Caco-2 (cell line): ENCODE measurements around the gene FCGBP. TPM values are rescaled to one million over a fixed set of nuclear protein-coding genes. Genes with fewer than 3 reads are reported as not detected.
"Not testable (repeated sequence)": the region's sequence is repeated elsewhere in the genome, so short reads cannot be mapped to it uniquely, and the experiment has no call there.

Experiments used
- BruUV-seq: library from RNA; stranded (reverse); fragments of 400-500 nt; replicated peaks from 2 replicates; lab custom pipeline; 2021; lab: Mats Ljungman, UMichigan
- CTCF ChIA-PET: fragments of 300-600 bp; sonication (Branson Sonifier 250); formaldehyde crosslinking; loops from one replicate; lab custom pipeline; 2022; ENCODE audit warnings: antibody characterized with exemption; lab: Charles Lee
- POLR2A ChIA-PET: fragments of 300-600 bp; sonication (Branson Sonifier 250); formaldehyde crosslinking; loops from one replicate; lab custom pipeline; 2022; ENCODE audit warnings: antibody characterized with exemption; lab: Charles Lee
- DNase-seq, 2 experiments: peaks; one replicate each; pipeline versions ENCODE4 v3.0.0 to v3.0.0-alpha.2; 2020 to 2022
- H3K27me3 ChIP-seq: replicated peaks from 2 replicates; pipeline ENCODE4 v1.6.0; 2011; ENCODE audit warnings: low read length; ENCODE audit not compliant: control insufficient read depth, insufficient read depth
- H3K36me3 ChIP-seq: 2 replicates; pipeline ENCODE4 v1.5.1; 2011; ENCODE audit warnings: low read length; ENCODE audit not compliant: control insufficient read depth, insufficient read depth
- H3K4me1 ChIP-seq: fragments of 250-450 bp; sonication (Bioruptor Pico); 2 replicates; pipeline ENCODE4 v1.5.1; 2020; ENCODE audit warnings: mild to moderate bottlenecking
- H3K4me3 ChIP-seq: 2 replicates; pipeline ENCODE4 v1.5.1; 2011; ENCODE audit warnings: low read depth, mild to moderate bottlenecking, control low read depth, low read length
- H3K9me3 ChIP-seq: fragments of 250-450 bp; sonication (Bioruptor Pico); 2 replicates; pipeline ENCODE4 v1.5.1; 2020; ENCODE audit warnings: mild to moderate bottlenecking, moderate library complexity
- H3K27ac Mint-ChIP-seq: one replicate; pipeline ENCODE4 v1.8.0; 2022; ENCODE audit warnings: mixed read lengths; ENCODE audit not compliant: unreplicated experiment
- H3K27me3 Mint-ChIP-seq: one replicate; pipeline ENCODE4 v1.8.0; 2022; ENCODE audit warnings: mixed read lengths; ENCODE audit not compliant: insufficient read depth, unreplicated experiment
- H3K36me3 Mint-ChIP-seq: one replicate; pipeline ENCODE4 v1.8.0; 2022; ENCODE audit warnings: mild to moderate bottlenecking, mixed read lengths; ENCODE audit not compliant: insufficient read depth, unreplicated experiment
- H3K4me1 Mint-ChIP-seq: one replicate; pipeline ENCODE4 v1.8.0; 2022; ENCODE audit warnings: low read depth, mixed read lengths; ENCODE audit not compliant: unreplicated experiment
- H3K4me3 Mint-ChIP-seq: one replicate; pipeline ENCODE4 v1.8.0; 2022; ENCODE audit warnings: mild to moderate bottlenecking, moderate library complexity, mixed read lengths; ENCODE audit not compliant: unreplicated experiment
- H3K9me3 Mint-ChIP-seq: one replicate; pipeline ENCODE4 v1.8.0; 2022; ENCODE audit warnings: mixed read lengths; ENCODE audit not compliant: unreplicated experiment
- CTCF ChIP-seq, 2 experiments: fragments of 200-600 bp in 1 of 2; IDR thresholded peaks; 1 replicate in 1 of 2; 2 replicates in 1 of 2; pipeline versions ENCODE4 v1.5.1 to v1.8.0; 2011 to 2022; ENCODE audit warnings: antibody characterized with exemption in 1 of 2, control low read depth in 1 of 2, inconsistent platforms in 1 of 2, low read depth in 1 of 2, low read length in 1 of 2, mild to moderate bottlenecking in 1 of 2, moderate library complexity in 1 of 2; ENCODE audit not compliant: insufficient read depth in 1 of 2, severe bottlenecking in 1 of 2, unreplicated experiment in 1 of 2
- intact Hi-C: fragments of 100-400 bp; cut with micrococcal nuclease; formaldehyde crosslinking; loops from one replicate; pipeline ENCODE4 v1.10.0; 2022; ENCODE audit not compliant: unreplicated experiment
- total RNA-seq: library from RNA; stranded (reverse); gene quantifications from 2 replicates; pipeline ENCODE4 v1.2.3, GENCODE V29; 2022

Gene FCGBP
- total RNA-seq, 1 experiment from 2014 or later, result 0.16 TPM

- H3K4me3 ChIP-seq, BruUV-seq, H3K4me3 Mint-ChIP-seq, H3K27ac Mint-ChIP-seq, H3K4me1 Mint-ChIP-seq, intact Hi-C loops, H3K27me3 Mint-ChIP-seq, H3K4me1 ChIP-seq, POLR2A ChIA-PET, CTCF ChIA-PET, DNase-seq, H3K36me3 ChIP-seq, H3K9me3 Mint-ChIP-seq, H3K36me3 Mint-ChIP-seq, H3K9me3 ChIP-seq, H3K27me3 ChIP-seq: not testable (repeated sequence)
These were observed 32.1 kb downstream of the FCGBP start for GRCh38 chr19:39902326-39902725.

GRCh38 chr19:39901681-39902080 lies 32.8 kb downstream of the FCGBP start:
- H3K36me3 ChIP-seq, H3K36me3 Mint-ChIP-seq, H3K27ac Mint-ChIP-seq, H3K4me1 ChIP-seq, BruUV-seq, H3K27me3 ChIP-seq, H3K9me3 ChIP-seq, H3K4me3 Mint-ChIP-seq, H3K4me3 ChIP-seq, intact Hi-C loops, H3K4me1 Mint-ChIP-seq, CTCF ChIA-PET, H3K9me3 Mint-ChIP-seq, DNase-seq, H3K27me3 Mint-ChIP-seq, POLR2A ChIA-PET: not testable (repeated sequence)

- H3K27ac Mint-ChIP-seq, H3K36me3 ChIP-seq, H3K9me3 ChIP-seq, H3K4me3 Mint-ChIP-seq, H3K27me3 ChIP-seq, H3K9me3 Mint-ChIP-seq, DNase-seq, H3K4me1 ChIP-seq, H3K36me3 Mint-ChIP-seq, H3K4me3 ChIP-seq, H3K27me3 Mint-ChIP-seq, H3K4me1 Mint-ChIP-seq, BruUV-seq, POLR2A ChIA-PET: not testable (repeated sequence)
- intact Hi-C loops, result loop anchor here (5.0 kb wide), 1 partner anchor 73 kb away; the partner anchor contains the start of gene PSMC4
- CTCF ChIA-PET, result interaction anchor here (1.8 kb wide), 1 partner anchor 71 kb away, joined by 73 read pairs; the partner anchor contains the start of gene PSMC4
These were observed 35.6 kb downstream of the FCGBP start for GRCh38 chr19:39898858-39899257.

GRCh38 chr19:39897511-39898245 lies 36.8 kb downstream of the FCGBP start:
- H3K36me3 Mint-ChIP-seq, H3K27me3 Mint-ChIP-seq, H3K27me3 ChIP-seq, H3K4me3 Mint-ChIP-seq, H3K9me3 Mint-ChIP-seq, H3K9me3 ChIP-seq, H3K4me1 ChIP-seq, BruUV-seq, H3K36me3 ChIP-seq, H3K4me1 Mint-ChIP-seq, H3K4me3 ChIP-seq, H3K27ac Mint-ChIP-seq: not testable (repeated sequence)
- ChIA-PET POLR2A (interaction anchor here (1.1 kb wide), 1 partner anchor 73 kb away, joined by 3 read pairs; the partner anchor contains the start of gene PSMC4), CTCF (interaction anchor here (1.1 to 1.8 kb wide), 2 partner anchors 46 to 73 kb away, joined by 3 to 73 read pairs; partner anchors contain the start of gene PSMC4)
- intact Hi-C loops, result loop anchor here (5.0 kb wide), 1 partner anchor 75 kb away; the partner anchor contains the start of gene PSMC4
- peak; percentile 81 to 82 for DNase-seq
- peak; percentile 79 to 81 for TF ChIP-seq CTCF (IDR thresholded peaks at IDR 0.05; ENCODE audit: insufficient read depth in 1 of 2, low read depth in 1 of 2, low read length in 1 of 2, severe bottlenecking in 1 of 2, unreplicated experiment in 1 of 2)

- H3K9me3 Mint-ChIP-seq, H3K36me3 Mint-ChIP-seq, H3K4me3 ChIP-seq, H3K4me3 Mint-ChIP-seq, H3K4me1 Mint-ChIP-seq, H3K9me3 ChIP-seq, POLR2A ChIA-PET, H3K36me3 ChIP-seq, H3K27me3 ChIP-seq, H3K27me3 Mint-ChIP-seq, BruUV-seq, H3K4me1 ChIP-seq, H3K27ac Mint-ChIP-seq: not testable (repeated sequence)
- CTCF ChIA-PET, result interaction anchor here (1.1 kb wide), 1 partner anchor 76 kb away, joined by 4 read pairs; the partner anchor contains the start of gene PSMC4
- intact Hi-C loops, result loop anchor here (5.0 kb wide), 1 partner anchor 77 kb away; the partner anchor contains the start of gene PSMC4
- peak in 1 of 2 experiments; percentile 19 for DNase-seq
These were observed 39.3 kb downstream of the FCGBP start for GRCh38 chr19:39895096-39895495.

GRCh38 chr19:39894236-39894606 lies 40.2 kb downstream of the FCGBP start:
- H3K4me3 ChIP-seq, H3K27ac Mint-ChIP-seq, H3K9me3 Mint-ChIP-seq, H3K27me3 Mint-ChIP-seq, H3K36me3 ChIP-seq, H3K4me3 Mint-ChIP-seq, H3K4me1 ChIP-seq, H3K9me3 ChIP-seq, H3K4me1 Mint-ChIP-seq, H3K36me3 Mint-ChIP-seq, intact Hi-C loops, H3K27me3 ChIP-seq, CTCF ChIA-PET, BruUV-seq, POLR2A ChIA-PET: not testable (repeated sequence)
- peak in 1 of 2 experiments; percentile 18 for DNase-seq
